Gastroesophageal sphincter (tissue), 4 donors: Measurements from ENCODE around the gene TMEM255B. TPM values are rescaled to one million over a fixed set of nuclear protein-coding genes. Genes with fewer than 3 reads are reported as not detected.

Experiments
- ATAC-seq: fragments of 150-250 bp; one replicate; pipeline ENCODE4 v1.9.1; 2016; ENCODE audit warnings: mild to moderate bottlenecking, moderate library complexity
- H3K27ac ChIP-seq, 4 donors: fragments of 200-600 bp; sonication (generic) in 3 of 4; 1 replicate in 3 of 4; 2 replicates in 1 of 4; pipeline ENCODE4 v1.5.1; 2016 to 2019
- H3K27me3 ChIP-seq: fragments of 200-600 bp; sonication (generic); one replicate; pipeline ENCODE4 v1.5.1; 2019
- H3K36me3 ChIP-seq, 2 donors: fragments of 200-600 bp; sonication (generic); one replicate each; pipeline ENCODE4 v1.5.1; 2019; ENCODE audit warnings: control low read depth in 1 of 2
- H3K4me1 ChIP-seq, 3 donors: fragments of 200-600 bp; sonication (generic); 1 replicate in 2 of 3; 2 replicates in 1 of 3; pipeline ENCODE4 v1.5.1; 2016 to 2019; ENCODE audit warnings: control low read depth in 2 of 3
- H3K4me3 ChIP-seq, 2 donors: fragments of 200-600 bp; sonication (generic); one replicate each; pipeline ENCODE4 v1.5.1; 2019; ENCODE audit warnings: mild to moderate bottlenecking in 1 of 2, moderate library complexity in 1 of 2
- H3K9me3 ChIP-seq, 3 donors: fragments of 200-600 bp; sonication (generic); one replicate each; pipeline ENCODE4 v1.5.1; 2017 to 2019; ENCODE audit warnings: control low read depth in 2 of 3
- EP300 ChIP-seq: sonication (generic); formaldehyde crosslinking; IDR thresholded peaks from one replicate; pipeline ENCODE4 v1.6.1; 2017; ENCODE audit warnings: antibody characterized with exemption, mild to moderate bottlenecking
- POLR2A ChIP-seq, 2 donors: fragments of 450-650 bp; IDR thresholded peaks; one replicate each; pipeline ENCODE4 v1.6.1; 2017; ENCODE audit warnings: antibody characterized with exemption in 2 of 2, mild to moderate bottlenecking in 2 of 2, moderate library complexity in 1 of 2
- POLR2AphosphoS5 ChIP-seq: sonication (generic); formaldehyde crosslinking; IDR thresholded peaks from one replicate; pipeline ENCODE4 v1.6.1; 2017; ENCODE audit warnings: antibody characterized with exemption
- WGBS, 2 donors: methylation state at CpG; one replicate each; pipeline ENCODE4 v1.1.5; 2018; ENCODE audit warnings: low coverage in 1 of 2; 5-methylcytosine and 5-hydroxymethylcytosine counted together
- total RNA-seq, 4 donors: library from RNA; depleted of rRNA; stranded (reverse); fragments of >200 nt; gene quantifications; one replicate each; pipeline ENCODE4 v1.1.0, GENCODE V29; 2016
- TF ChIP-seq, protein P1 (sequence below), 4 experiments: fragments of 200-600 bp in 2 of 4; fragments of 450-650 bp in 2 of 4; sonication (generic) in 1 of 4; IDR thresholded peaks; one replicate each; pipeline ENCODE4 v1.5.1; 2017 to 2019; ENCODE audit warnings: antibody characterized with exemption in 4 of 4, mild to moderate bottlenecking in 2 of 4, moderate library complexity in 2 of 4

The TMEM255B gene
- total RNA-seq, 4 donors from 2014 or later, result 4.9 to 13.2 (median 7.8) TPM

DNA sequence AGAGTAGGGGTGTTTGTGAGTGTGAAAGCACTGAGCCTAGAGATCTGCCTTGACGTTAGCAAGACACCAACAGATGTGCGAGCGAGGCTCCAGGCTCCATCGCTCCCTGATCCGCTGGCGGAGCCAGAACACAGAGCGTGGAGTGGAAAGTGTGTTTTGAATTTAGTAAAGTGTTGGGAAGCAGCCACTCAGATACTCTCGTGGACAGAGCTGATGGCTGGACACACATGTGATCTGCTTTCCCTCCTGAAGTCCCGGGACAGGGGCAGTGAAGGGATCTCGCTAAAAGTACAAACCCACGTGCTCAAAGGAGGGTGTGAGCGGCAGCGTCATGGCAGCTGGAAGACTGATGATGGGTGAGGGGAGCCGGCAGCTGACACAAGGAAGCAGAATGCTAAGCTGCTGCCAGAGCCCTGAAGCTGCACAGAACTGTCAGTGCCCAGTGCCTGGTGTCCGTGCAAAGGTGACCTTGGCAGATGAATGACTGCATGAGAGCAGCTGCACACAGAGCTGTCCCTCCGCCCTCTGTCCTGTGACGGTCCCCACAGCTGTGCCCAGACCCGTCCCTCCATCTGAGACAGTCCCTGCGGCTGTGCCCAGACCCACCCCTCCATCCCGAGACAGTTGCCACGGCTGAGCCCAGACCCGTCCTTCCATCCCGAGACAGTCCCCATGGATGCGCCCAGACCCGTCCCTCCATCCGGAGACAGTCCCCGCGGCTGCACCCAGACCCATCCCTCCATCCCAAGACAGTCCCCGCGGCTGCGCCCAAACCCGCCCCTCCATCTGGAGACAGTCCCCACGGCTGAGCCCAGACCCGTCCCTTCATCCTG lies 29.6 kb upstream of the TMEM255B start:
- TF ChIP-seq, protein P1, sequence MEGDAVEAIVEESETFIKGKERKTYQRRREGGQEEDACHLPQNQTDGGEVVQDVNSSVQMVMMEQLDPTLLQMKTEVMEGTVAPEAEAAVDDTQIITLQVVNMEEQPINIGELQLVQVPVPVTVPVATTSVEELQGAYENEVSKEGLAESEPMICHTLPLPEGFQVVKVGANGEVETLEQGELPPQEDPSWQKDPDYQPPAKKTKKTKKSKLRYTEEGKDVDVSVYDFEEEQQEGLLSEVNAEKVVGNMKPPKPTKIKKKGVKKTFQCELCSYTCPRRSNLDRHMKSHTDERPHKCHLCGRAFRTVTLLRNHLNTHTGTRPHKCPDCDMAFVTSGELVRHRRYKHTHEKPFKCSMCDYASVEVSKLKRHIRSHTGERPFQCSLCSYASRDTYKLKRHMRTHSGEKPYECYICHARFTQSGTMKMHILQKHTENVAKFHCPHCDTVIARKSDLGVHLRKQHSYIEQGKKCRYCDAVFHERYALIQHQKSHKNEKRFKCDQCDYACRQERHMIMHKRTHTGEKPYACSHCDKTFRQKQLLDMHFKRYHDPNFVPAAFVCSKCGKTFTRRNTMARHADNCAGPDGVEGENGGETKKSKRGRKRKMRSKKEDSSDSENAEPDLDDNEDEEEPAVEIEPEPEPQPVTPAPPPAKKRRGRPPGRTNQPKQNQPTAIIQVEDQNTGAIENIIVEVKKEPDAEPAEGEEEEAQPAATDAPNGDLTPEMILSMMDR (IDR thresholded peaks at IDR 0.05), result no peak
- TF ChIP-seq POLR2A (IDR thresholded peaks at IDR 0.05), result no peak
- TF ChIP-seq EP300, result no peak
- no peak for TF ChIP-seq POLR2AphosphoS5
- WGBS, 2 donors, result 41% methylated on average over 8 of the region's 34 CpGs; no CpG with 5 or more reads in 1 of the 2 donors
- no peaks in the 10 kb centered on the region for H3K27me3 ChIP-seq

DNA sequence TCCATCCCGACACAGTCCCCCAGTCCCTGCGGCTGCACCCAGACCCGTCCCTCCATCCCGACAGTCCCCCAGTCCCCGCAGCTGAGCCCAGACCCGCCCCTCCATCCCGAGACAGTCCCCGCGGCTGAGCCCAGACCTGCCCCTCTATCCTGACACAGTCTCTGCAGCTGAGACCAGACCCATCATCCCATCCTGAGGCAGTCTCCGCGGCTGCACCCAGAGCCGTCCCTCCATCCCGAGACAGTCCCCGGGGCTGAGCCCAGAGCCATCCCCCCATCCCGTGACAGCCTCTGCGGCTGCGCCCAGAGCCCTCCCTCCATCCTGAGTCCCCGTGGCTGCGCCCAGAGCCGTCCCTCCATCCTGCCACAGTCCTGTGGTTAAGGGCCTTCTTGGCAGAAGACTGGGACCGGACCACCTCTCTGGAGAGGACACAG lies 28.8 kb upstream of the TMEM255B start:
- no peak for ATAC-seq
- no peaks in the 10 kb centered on the region for H3K9me3 ChIP-seq
- 57% methylated on average over 2 of the region's 21 CpGs; no CpG with 5 or more reads in 1 of the 2 donors for WGBS, 2 donors

More for the DNA sequence above, 29.6 kb upstream of the TMEM255B start:
- no peak for ATAC-seq
- Histone ChIP-seq H3K27ac (no peak overlapping the region), H3K4me3 (no peak overlapping the region), H3K36me3 (no peaks in the 10 kb centered on the region), H3K9me3 (no peaks in the 10 kb centered on the region), H3K4me1 (peaks cover 0 to 13% (median 3%) of the 10 kb centered on the region in 3 donors)

DNA sequence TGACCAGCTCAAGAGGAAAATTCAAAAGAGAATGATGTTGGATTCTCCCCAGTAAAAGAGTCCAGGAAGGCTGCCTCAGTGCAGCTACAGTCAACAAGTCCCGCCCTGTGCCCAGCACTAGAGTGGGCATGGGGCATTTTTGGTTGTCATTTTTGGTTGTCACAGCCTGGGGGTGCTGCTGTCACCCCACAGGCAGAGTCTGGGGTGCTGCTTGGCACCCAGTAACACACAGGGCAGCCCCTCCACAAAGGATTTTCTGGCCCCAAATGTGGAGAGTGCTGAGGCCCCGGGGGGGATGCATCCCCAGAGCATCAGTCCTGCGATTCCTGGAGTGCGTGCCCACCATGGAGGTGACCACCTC lies 28.2 kb upstream of the TMEM255B start:
- no peak overlapping the region for H3K27ac ChIP-seq
- WGBS, 2 donors, result 100% methylated on average over 1 of the region's 4 CpGs; no CpG with 5 or more reads in 1 of the 2 donors
- H3K4me1 ChIP-seq, result peaks cover 0 to 6% (median 0%) of the 10 kb centered on the region in 3 donors
- TF ChIP-seq, protein P1 (IDR thresholded peaks at IDR 0.05), result no peak
- TF ChIP-seq POLR2AphosphoS5, result no peak
- TF ChIP-seq EP300, result no peak
- no peak for TF ChIP-seq POLR2A (IDR thresholded peaks at IDR 0.05)
- H3K4me3 ChIP-seq, result no peak overlapping the region
- no peaks in the 10 kb centered on the region for H3K27me3 ChIP-seq
- H3K9me3 ChIP-seq, result no peaks in the 10 kb centered on the region
- H3K36me3 ChIP-seq, result no peaks in the 10 kb centered on the region
- ATAC-seq, result no peak

More for the DNA sequence above, 28.8 kb upstream of the TMEM255B start:
- no peaks in the 10 kb centered on the region for H3K27me3 ChIP-seq
- peaks cover 0 to 6% (median 0%) of the 10 kb centered on the region in 3 donors for H3K4me1 ChIP-seq
- no peak overlapping the region for H3K4me3 ChIP-seq
- no peaks in the 10 kb centered on the region for H3K36me3 ChIP-seq
- H3K27ac ChIP-seq, result no peak overlapping the region
- TF ChIP-seq POLR2A (IDR thresholded peaks at IDR 0.05) (no peak), POLR2AphosphoS5 (no peak), EP300 (no peak)
- TF ChIP-seq, protein P1 (IDR thresholded peaks at IDR 0.05), result no peak

DNA sequence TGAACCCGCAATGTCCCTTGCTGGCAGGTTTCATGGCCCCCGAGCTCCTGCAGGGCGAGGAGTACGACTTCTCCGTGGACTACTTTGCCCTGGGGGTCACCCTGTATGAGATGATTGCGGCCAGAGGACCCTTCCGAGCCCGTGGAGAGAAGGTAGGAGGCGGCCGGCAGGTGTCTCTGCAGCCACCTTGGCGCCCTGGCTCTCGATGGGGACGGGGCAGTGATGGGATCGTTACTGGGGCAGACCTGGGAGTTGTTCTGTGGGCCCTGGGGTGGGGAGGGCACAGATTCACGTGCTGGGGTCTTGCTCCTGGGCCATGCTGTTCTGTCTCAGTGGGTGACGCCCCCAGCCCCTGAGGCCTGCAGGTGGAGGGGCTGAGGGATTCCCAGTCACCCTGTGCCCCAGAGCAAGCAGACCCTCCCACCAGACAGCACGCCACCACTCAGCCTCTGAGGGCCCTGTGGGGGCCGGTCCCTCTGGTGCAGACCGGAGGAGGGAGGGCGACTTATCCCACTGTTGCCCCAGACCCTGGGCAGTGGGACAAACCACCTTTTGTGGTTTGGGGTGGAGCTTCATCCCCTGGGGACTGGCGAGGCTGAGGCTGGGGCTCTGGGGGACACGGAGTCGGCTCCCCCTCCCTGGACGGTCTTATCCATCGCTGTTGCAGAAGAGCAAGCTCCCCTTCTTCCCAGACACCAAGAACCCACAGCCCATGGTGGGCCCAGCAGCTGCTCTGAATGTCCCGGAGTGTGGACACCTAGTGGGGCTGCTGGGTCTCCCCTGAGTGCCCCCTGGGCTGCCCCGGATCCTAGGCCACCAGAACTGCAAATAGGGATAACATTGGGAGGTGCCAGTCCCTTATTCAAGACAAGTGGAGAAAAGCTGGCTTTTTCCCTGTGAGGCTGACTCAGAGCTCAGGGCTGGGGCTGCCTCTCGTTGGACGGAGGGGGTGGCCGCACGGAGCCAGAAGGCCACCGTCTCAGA lies 27.5 kb upstream of the TMEM255B start:
- H3K9me3 ChIP-seq, result no peaks in the 10 kb centered on the region
- H3K36me3 ChIP-seq, result no peaks in the 10 kb centered on the region
- TF ChIP-seq, protein P1 (IDR thresholded peaks at IDR 0.05), result no peak
- TF ChIP-seq POLR2AphosphoS5 (no peak), EP300 (no peak), POLR2A (IDR thresholded peaks at IDR 0.05) (no peak)
- H3K27me3 ChIP-seq, result no peaks in the 10 kb centered on the region
- ATAC-seq, result no peak
- peaks cover 0 to 4% (median 0%) of the 10 kb centered on the region in 3 donors for H3K4me1 ChIP-seq
- H3K27ac ChIP-seq, result no peak overlapping the region
- H3K4me3 ChIP-seq, result no peak overlapping the region
- 90% methylated on average over 4 of the region's 32 CpGs; no CpG with 5 or more reads in 1 of the 2 donors for WGBS, 2 donors
